Neural progenitor cell (in vitro differentiated cells): ENCODE results near the gene KSR1.

ENCODE experiments used
- CTCF ChIP-seq: fragments of 200-600 bp; sonication (generic); IDR thresholded peaks from 2 replicates; pipeline ENCODE4 v1.5.1; 2017; ENCODE audit warnings: antibody characterized with exemption, mild to moderate bottlenecking
- EZH2 ChIP-seq: fragments of 200-600 bp; sonication (generic); IDR thresholded peaks from 2 replicates; pipeline ENCODE4 v1.6.1; 2017; ENCODE audit warnings: antibody characterized with exemption, mild to moderate bottlenecking, moderate library complexity

GRCh38 chr17:27511168-27511883 lies 55.1 kb downstream of the KSR1 start:
- no peak for TF ChIP-seq CTCF
- TF ChIP-seq EZH2 = no peak
